Adrenal gland (tissue), 5 donors: ENCODE results near the gene MYBBP1A.

ENCODE experiments used
- POLR2A ChIP-seq, 2 donors: fragments of 450-650 bp; IDR thresholded peaks; one replicate each; pipeline ENCODE4 v1.6.1; 2017; ENCODE audit warnings: antibody characterized with exemption in 2 of 2, mild to moderate bottlenecking in 2 of 2, moderate library complexity in 1 of 2
- TF ChIP-seq, protein P1 (sequence below), 6 experiments: fragments of 450-650 bp in 4 of 6; fragments of 200-600 bp in 2 of 6; sonication (generic) in 1 of 6; IDR thresholded peaks; 1 replicate in 5 of 6; 2 replicates in 1 of 6; pipeline versions ENCODE4 v1.5.1 to v1.8.0; 2016 to 2021; ENCODE audit warnings: antibody characterized with exemption in 6 of 6, mild to moderate bottlenecking in 2 of 6, moderate library complexity in 1 of 6
- donor health status: DM: no; HTN: no; CAD: no.

DNA sequence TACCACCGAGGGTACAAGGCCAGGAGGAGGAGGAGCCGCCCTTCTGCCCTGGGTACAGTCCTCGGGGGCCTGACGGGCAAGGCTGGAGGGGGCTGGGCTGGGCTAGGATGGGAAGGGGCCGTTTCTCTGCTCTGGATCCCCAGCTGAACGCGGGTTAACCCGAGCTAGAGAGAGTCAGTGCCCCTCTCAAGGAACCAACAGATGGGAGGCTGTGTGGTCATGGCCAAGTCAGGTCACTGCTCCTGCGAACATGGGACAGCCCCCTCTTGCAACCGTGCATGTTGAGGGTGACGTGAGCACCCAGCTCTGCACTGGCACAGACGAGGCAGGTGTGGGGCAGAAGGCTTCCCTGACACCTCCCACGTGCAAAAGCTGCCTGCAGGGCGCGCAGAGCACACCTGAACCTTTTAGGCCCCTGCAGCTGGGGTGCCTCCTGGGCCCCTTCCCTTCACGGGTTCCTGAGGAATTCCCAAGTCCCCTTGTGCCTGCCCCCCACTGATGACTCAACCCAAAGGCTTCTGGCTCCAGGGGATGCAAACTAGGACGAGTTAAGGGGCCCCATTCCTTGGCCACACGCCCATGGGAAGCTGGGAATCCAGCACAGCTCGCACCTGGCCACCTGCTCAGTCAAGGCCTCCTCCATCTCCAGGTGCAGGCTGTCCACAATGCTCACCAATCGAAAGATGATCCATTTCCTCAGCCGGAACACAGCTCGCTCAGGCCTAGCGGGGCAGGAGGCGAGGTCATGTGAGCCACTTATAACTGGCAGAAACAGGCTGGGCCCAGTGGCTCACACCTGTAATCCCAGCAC, 6.3 kb downstream of the MYBBP1A start:
- TF ChIP-seq, protein P1, sequence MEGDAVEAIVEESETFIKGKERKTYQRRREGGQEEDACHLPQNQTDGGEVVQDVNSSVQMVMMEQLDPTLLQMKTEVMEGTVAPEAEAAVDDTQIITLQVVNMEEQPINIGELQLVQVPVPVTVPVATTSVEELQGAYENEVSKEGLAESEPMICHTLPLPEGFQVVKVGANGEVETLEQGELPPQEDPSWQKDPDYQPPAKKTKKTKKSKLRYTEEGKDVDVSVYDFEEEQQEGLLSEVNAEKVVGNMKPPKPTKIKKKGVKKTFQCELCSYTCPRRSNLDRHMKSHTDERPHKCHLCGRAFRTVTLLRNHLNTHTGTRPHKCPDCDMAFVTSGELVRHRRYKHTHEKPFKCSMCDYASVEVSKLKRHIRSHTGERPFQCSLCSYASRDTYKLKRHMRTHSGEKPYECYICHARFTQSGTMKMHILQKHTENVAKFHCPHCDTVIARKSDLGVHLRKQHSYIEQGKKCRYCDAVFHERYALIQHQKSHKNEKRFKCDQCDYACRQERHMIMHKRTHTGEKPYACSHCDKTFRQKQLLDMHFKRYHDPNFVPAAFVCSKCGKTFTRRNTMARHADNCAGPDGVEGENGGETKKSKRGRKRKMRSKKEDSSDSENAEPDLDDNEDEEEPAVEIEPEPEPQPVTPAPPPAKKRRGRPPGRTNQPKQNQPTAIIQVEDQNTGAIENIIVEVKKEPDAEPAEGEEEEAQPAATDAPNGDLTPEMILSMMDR (IDR thresholded peaks at IDR 0.05) = no peak
- TF ChIP-seq POLR2A (IDR thresholded peaks at IDR 0.05) = no peak
